ENCODE data around the gene ZNF708.

DNA sequence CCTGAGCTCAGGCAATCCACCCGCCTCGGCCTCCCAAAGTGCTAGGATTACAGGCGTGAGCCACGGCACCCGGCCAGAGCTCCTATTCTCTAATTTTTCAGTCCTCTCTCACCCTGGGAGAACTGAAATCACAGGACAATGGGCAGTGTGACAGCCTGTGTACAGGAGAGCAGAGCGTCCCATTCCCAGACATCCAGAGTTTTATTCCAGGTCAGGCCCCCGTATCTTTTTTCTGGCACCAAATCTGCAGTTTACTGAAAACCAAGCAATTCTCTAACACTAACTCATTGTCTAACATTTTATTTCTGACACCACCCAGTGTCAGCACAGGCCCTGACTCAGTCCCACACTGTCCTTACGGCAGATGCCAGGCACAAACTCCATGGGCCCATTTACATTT lies 6.7 kb downstream of the ZNF708 start:
- TF ChIP-seq POLR2AphosphoS5 (IDR thresholded peaks at IDR 0.05; ENCODE audit: low read depth, low read length), result no peak
- no peak for TF ChIP-seq POLR2A (IDR thresholded peaks at IDR 0.05; ENCODE audit: low read depth, low read length)
- TF ChIP-seq TAF1 (IDR thresholded peaks at IDR 0.05; ENCODE audit: borderline replicate concordance, low read depth, low read length), result no peak
